ENCODE results near the gene CNTNAP2. TPM values are rescaled to one million over a fixed set of nuclear protein-coding genes. Genes with fewer than 3 reads are reported as not detected.

Gene CNTNAP2
- total and polyA plus RNA-seq, 3 donors from 2014 or later, result 4.3 to 6.1 (median 4.4) TPM

- Histone ChIP-seq H3K27ac (no peak overlapping the region), H3K27me3 (no peaks in the 10 kb centered on the region), H3K9me3 (no peaks in the 10 kb centered on the region), H3K4me3 (no peak overlapping the region), H3K4me1 (no peaks in the 10 kb centered on the region), H3K36me3 (ENCODE audit: low read depth, missing control alignments) (no peaks in the 10 kb centered on the region)
- intact Hi-C loops (cut with DNase I; ENCODE audit: low total_unique reads), result no loop called here
- no peak for DNase-seq
- TF ChIP-seq POLR2A (IDR thresholded peaks at IDR 0.05) (no peak), CTCF (IDR thresholded peaks at IDR 0.05) (no peak)
These were observed 1693.7 kb downstream of the CNTNAP2 start for GRCh38 chr7:147810269-147810668.

DNA sequence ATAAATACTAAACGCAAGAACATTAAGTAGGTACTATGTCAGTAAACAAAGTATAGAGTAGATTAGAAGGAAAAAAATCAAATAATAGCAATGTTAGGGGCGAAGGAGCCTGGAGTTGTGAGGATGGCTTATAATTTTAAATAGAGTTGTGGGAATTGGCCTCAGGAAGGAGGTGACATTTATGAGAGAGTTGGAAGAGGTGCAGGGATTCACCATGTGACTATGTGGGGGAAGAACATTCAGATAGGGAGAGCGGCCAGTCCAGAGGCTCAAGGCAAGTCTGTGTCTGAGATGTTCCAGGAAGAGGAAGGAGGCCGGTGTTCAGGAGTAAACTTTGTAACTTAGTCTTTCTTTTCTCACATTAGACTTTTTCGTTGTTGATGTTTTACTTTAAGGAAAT, 1695.3 kb downstream of the CNTNAP2 start:
- peak; percentile 28 for DNase-seq
- TF ChIP-seq POLR2A (IDR thresholded peaks at IDR 0.05) (no peak), CTCF (IDR thresholded peaks at IDR 0.05) (no peak)
- Histone ChIP-seq H3K4me1 (no peaks in the 10 kb centered on the region), H3K36me3 (ENCODE audit: low read depth, missing control alignments) (no peaks in the 10 kb centered on the region), H3K4me3 (no peak overlapping the region), H3K27me3 (no peaks in the 10 kb centered on the region), H3K27ac (no peak overlapping the region), H3K9me3 (no peaks in the 10 kb centered on the region)
- 51 to 58% methylated on average over 5 of the region's 5 CpGs for WGBS, 2 donors
- intact Hi-C loops (cut with DNase I; ENCODE audit: low total_unique reads), result no loop called here

DNA sequence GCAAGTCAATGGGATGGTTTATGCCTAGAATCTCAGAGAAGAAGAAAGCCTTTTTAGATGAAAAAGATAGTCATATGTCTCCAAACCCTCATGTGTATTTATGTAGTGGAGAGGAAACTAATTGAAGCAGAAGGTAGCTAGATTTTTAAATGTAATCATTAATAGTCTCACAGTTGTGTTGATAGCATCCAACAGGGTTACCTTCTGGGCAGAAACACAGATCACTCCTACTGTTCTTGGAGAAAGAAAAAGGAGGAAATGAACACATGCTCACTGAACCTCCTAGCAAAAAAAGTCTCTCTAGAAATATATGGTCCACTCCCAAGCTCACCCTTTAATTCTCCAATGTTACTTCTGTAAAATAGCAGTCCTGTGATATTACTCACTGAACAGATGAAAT, 1696.7 kb downstream of the CNTNAP2 start:
- Histone ChIP-seq H3K27me3 (no peaks in the 10 kb centered on the region), H3K4me1 (no peaks in the 10 kb centered on the region), H3K36me3 (ENCODE audit: low read depth, missing control alignments) (no peaks in the 10 kb centered on the region), H3K9me3 (no peaks in the 10 kb centered on the region), H3K4me3 (no peak overlapping the region), H3K27ac (no peak overlapping the region)
- no peak for DNase-seq
- intact Hi-C loops (cut with DNase I; ENCODE audit: low total_unique reads), result no loop called here
- no peak for TF ChIP-seq POLR2A (IDR thresholded peaks at IDR 0.05)
- TF ChIP-seq CTCF (IDR thresholded peaks at IDR 0.05), result no peak

DNA sequence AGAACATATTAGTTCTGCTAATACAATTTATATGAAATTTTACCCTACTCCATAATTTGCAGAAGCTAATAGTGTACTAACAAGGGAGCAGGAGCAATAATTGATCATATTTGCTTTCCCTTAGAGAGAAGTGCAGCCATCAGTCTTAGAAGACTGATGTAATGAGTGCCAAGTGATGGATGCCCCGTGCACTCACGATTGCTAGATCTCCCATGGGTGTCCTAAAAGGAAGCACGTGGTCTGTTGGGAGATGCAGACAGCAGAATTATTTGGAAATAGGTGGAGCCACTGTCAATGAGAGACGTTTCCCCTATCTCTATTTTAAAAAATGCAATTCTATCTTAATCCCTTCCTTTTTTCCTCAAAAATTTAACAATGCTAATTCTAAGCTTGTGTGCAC, 1701.7 kb downstream of the CNTNAP2 start:
- WGBS, 2 donors, result 73 to 75% methylated on average over 4 of the region's 4 CpGs
- intact Hi-C loops (cut with DNase I; ENCODE audit: low total_unique reads), result no loop called here

More for the DNA sequence above, 1701.7 kb downstream of the CNTNAP2 start:
- H3K27ac ChIP-seq, result no peak overlapping the region
- no peaks in the 10 kb centered on the region for H3K27me3 ChIP-seq
- no peak overlapping the region for H3K4me3 ChIP-seq
- no peaks in the 10 kb centered on the region for H3K36me3 ChIP-seq (ENCODE audit: low read depth, missing control alignments)
- DNase-seq, result no peak
- no peaks in the 10 kb centered on the region for H3K4me1 ChIP-seq
- H3K9me3 ChIP-seq, result no peaks in the 10 kb centered on the region
- no peak for TF ChIP-seq CTCF (IDR thresholded peaks at IDR 0.05)
- no peak for TF ChIP-seq POLR2A (IDR thresholded peaks at IDR 0.05)

Data from testis (tissue), 3 donors.